ENCODE measurements around the gene ATG7.
"Not testable (repeated sequence)": the region's sequence is repeated elsewhere in the genome, so short reads cannot be mapped to it uniquely, and the experiment has no call there.

ATG7 gene

GRCh38 chr3:11589706-11590105 is 317.5 kb downstream of the ATG7 start:
- DNase-seq (ENCODE audit: low read depth, low spot score) = no peak

- DNase-seq (ENCODE audit: low read depth, low spot score) = no peak
Measured at GRCh38 chr3:11591002-11591355, 318.8 kb downstream of the ATG7 start.

GRCh38 chr3:11591391-11592282 is 319.4 kb downstream of the ATG7 start:
- DNase-seq (ENCODE audit: low read depth, low spot score) = no peak

GRCh38 chr3:11592445-11593298 is 320.5 kb downstream of the ATG7 start:
- no peak for DNase-seq (ENCODE audit: low read depth, low spot score)

- no peak for DNase-seq (ENCODE audit: low read depth, low spot score)
Measured at GRCh38 chr3:11593318-11594034, 321.3 kb downstream of the ATG7 start.

- not testable (repeated sequence) for DNase-seq (ENCODE audit: low read depth, low spot score)
Measured at GRCh38 chr3:11595024-11595423, 322.8 kb downstream of the ATG7 start.

GRCh38 chr3:11596387-11596786 is 324.2 kb downstream of the ATG7 start:
- no peak for DNase-seq (ENCODE audit: low read depth, low spot score)

- DNase-seq (ENCODE audit: low read depth, low spot score) = no peak
Measured at GRCh38 chr3:11600501-11601282, 328.5 kb downstream of the ATG7 start.

- DNase-seq (ENCODE audit: low read depth, low spot score) = no peak
Measured at GRCh38 chr3:11601446-11602238, 329.4 kb downstream of the ATG7 start.

- no peak for DNase-seq (ENCODE audit: low read depth, low spot score)
Measured at GRCh38 chr3:11602239-11602840, 330.1 kb downstream of the ATG7 start.

GRCh38 chr3:11602886-11603527 is 330.8 kb downstream of the ATG7 start:
- no peak for DNase-seq (ENCODE audit: low read depth, low spot score)

GRCh38 chr3:11603628-11604027 is 331.4 kb downstream of the ATG7 start:
- DNase-seq (ENCODE audit: low read depth, low spot score) = no peak

- DNase-seq (ENCODE audit: low read depth, low spot score) = no peak
Measured at GRCh38 chr3:11604139-11604892, 332.1 kb downstream of the ATG7 start.

GRCh38 chr3:11605398-11605797 is 333.2 kb downstream of the ATG7 start:
- DNase-seq (ENCODE audit: low read depth, low spot score) = no peak

- DNase-seq (ENCODE audit: low read depth, low spot score) = no peak
Measured at GRCh38 chr3:11606090-11606784, 334.0 kb downstream of the ATG7 start.

- no peak for DNase-seq (ENCODE audit: low read depth, low spot score)
Measured at GRCh38 chr3:11606865-11607440, 334.8 kb downstream of the ATG7 start.

All from activated naive CD8-positive, alpha-beta T cell treated with anti-CD3 and anti-CD28 coated beads, Interleukin-2, amount 50 U/mL, for 16 hours (primary cell).